HepG2 (cell line): ENCODE data around the gene REP15. TPM values are rescaled to one million over a fixed set of nuclear protein-coding genes. Genes with fewer than 3 reads are reported as not detected.
A peak's percentile ranks its signal among the peaks of the same experiment; 100 is the strongest.

ENCODE experiments used
- CEBPG ChIP-seq: IDR thresholded peaks from 2 replicates; pipeline ENCODE4 v1.6.1; 2016
- EP300 ChIP-seq, 3 experiments: sonication (generic) in 1 of 3; formaldehyde crosslinking in 1 of 3; IDR thresholded peaks; 2 replicates each; pipeline versions ENCODE4 v1.5.1 to v1.6.1; 2011 to 2020; ENCODE audit warnings: low read depth in 2 of 3, low read length in 2 of 3, borderline replicate concordance in 1 of 3, improper control_type of control experiment in 1 of 3, mild to moderate bottlenecking in 1 of 3, missing genetic modification reagents in 1 of 3, moderate library complexity in 1 of 3
- HOXA5 ChIP-seq: sonication (generic); formaldehyde crosslinking; IDR thresholded peaks from 2 replicates; pipeline ENCODE4 v1.4.0; 2020; ENCODE audit warnings: missing genetic modification reagents
- KLF11 ChIP-seq: IDR thresholded peaks from 2 replicates; pipeline ENCODE4 v1.6.1; 2016; ENCODE audit warnings: missing compliant biosample characterization
- NCOA2 ChIP-seq: sonication (generic); formaldehyde crosslinking; IDR thresholded peaks from 2 replicates; pipeline ENCODE4 v1.8.0; 2022; ENCODE audit warnings: inconsistent platforms
- NPAS2 ChIP-seq: sonication (generic); formaldehyde crosslinking; IDR thresholded peaks from 2 replicates; pipeline ENCODE4 v1.8.0; 2022; ENCODE audit warnings: mild to moderate bottlenecking, missing genetic modification reagents, borderline replicate concordance
- SOX5 ChIP-seq: IDR thresholded peaks from 2 replicates; pipeline ENCODE4 v1.6.1; 2016; ENCODE audit warnings: borderline replicate concordance
- ZNF124 ChIP-seq: sonication (generic); formaldehyde crosslinking; IDR thresholded peaks from 2 replicates; pipeline ENCODE4 v1.4.0; 2020; ENCODE audit warnings: missing genetic modification reagents
- ZNF180 ChIP-seq: sonication (generic); formaldehyde crosslinking; IDR thresholded peaks from 2 replicates; pipeline ENCODE4 v1.4.0; 2020; ENCODE audit warnings: low read depth, missing genetic modification reagents, borderline replicate concordance
- ZNF781 ChIP-seq: sonication (generic); formaldehyde crosslinking; IDR thresholded peaks from 2 replicates; pipeline ENCODE4 v1.5.1; 2020; ENCODE audit warnings: borderline replicate concordance, mild to moderate bottlenecking, missing genetic modification reagents; ENCODE audit errors: not compliant biosample characterization
- polyA plus RNA-seq, 8 experiments: library from polyadenylated mRNA; depleted of rRNA in 3 of 8; stranded (reverse) in 7 of 8; unstranded in 1 of 8; fragments of >200 nt; fragmentation: Illumina TruSeq in 4 of 8; extraction: Trizol in 4 of 8; gene quantifications; 2 replicates each; pipeline versions ENCODE4 v1.2.1 to v1.2.3, GENCODE V29; 2011 to 2016; ENCODE audit warnings: low read depth in 4 of 8, missing spikeins in 1 of 8, mixed read lengths in 1 of 8; ENCODE audit not compliant: insufficient read depth in 1 of 8
- total RNA-seq, 5 experiments: library from RNA; depleted of rRNA; stranded (reverse); fragments of >200 nt; fragmentation: Illumina TruSeq; extraction: Trizol; gene quantifications; 2 replicates each; pipeline ENCODE4 v1.2.3, GENCODE V29; 2016; ENCODE audit warnings: low read depth in 1 of 5
- TF ChIP-seq, protein P1 (sequence below): sonication (generic); formaldehyde crosslinking; IDR thresholded peaks from 2 replicates; pipeline ENCODE4 v1.4.0; 2020; ENCODE audit warnings: missing genetic modification reagents
- TF ChIP-seq, protein P2 (sequence below): IDR thresholded peaks from 2 replicates; pipeline ENCODE4 v1.6.1; 2016; ENCODE audit warnings: mild to moderate bottlenecking
- TF ChIP-seq, protein P3 (sequence below): sonication (generic); formaldehyde crosslinking; IDR thresholded peaks from 2 replicates; pipeline ENCODE4 v1.4.0; 2020; ENCODE audit warnings: mild to moderate bottlenecking, missing genetic modification reagents

The REP15 gene
- total and polyA plus RNA-seq, 2 of the 13 experiments (the other 11 are each of a cell fraction or from before 2014, with no cell fraction given), result 0.12 to 0.64 TPM

DNA sequence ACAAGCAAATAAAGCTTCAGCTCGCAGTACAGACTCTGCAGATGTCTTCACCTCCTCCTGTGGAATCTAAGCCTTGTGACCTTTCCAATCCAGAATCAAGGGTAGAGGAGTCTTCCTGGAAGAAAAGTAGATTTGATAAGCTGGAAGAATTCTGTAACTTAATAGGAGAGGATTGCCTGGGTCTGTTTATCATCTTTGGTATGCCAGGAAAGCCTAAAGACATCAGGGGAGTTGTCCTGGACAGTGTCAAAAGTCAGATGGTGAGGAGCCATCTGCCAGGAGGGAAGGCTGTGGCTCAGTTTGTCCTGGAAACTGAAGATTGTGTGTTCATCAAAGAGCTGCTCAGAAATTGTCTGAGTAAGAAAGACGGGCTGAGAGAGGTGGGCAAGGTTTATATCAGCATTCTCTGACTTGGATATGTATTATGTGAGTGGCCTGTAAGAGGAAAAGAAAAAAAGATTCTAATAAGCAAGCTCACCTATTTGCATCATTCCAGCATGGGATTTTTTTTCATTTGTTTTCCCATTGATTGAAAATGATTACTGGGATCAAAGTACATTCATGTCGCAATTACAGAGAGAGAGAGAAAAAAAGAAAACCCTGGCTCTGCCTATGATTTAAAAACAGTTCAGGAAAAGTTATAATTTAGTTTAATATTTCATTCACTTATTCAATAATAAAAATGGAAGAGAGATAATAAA is 767 bp downstream of the REP15 start (continued):
- TF ChIP-seq, protein P1, sequence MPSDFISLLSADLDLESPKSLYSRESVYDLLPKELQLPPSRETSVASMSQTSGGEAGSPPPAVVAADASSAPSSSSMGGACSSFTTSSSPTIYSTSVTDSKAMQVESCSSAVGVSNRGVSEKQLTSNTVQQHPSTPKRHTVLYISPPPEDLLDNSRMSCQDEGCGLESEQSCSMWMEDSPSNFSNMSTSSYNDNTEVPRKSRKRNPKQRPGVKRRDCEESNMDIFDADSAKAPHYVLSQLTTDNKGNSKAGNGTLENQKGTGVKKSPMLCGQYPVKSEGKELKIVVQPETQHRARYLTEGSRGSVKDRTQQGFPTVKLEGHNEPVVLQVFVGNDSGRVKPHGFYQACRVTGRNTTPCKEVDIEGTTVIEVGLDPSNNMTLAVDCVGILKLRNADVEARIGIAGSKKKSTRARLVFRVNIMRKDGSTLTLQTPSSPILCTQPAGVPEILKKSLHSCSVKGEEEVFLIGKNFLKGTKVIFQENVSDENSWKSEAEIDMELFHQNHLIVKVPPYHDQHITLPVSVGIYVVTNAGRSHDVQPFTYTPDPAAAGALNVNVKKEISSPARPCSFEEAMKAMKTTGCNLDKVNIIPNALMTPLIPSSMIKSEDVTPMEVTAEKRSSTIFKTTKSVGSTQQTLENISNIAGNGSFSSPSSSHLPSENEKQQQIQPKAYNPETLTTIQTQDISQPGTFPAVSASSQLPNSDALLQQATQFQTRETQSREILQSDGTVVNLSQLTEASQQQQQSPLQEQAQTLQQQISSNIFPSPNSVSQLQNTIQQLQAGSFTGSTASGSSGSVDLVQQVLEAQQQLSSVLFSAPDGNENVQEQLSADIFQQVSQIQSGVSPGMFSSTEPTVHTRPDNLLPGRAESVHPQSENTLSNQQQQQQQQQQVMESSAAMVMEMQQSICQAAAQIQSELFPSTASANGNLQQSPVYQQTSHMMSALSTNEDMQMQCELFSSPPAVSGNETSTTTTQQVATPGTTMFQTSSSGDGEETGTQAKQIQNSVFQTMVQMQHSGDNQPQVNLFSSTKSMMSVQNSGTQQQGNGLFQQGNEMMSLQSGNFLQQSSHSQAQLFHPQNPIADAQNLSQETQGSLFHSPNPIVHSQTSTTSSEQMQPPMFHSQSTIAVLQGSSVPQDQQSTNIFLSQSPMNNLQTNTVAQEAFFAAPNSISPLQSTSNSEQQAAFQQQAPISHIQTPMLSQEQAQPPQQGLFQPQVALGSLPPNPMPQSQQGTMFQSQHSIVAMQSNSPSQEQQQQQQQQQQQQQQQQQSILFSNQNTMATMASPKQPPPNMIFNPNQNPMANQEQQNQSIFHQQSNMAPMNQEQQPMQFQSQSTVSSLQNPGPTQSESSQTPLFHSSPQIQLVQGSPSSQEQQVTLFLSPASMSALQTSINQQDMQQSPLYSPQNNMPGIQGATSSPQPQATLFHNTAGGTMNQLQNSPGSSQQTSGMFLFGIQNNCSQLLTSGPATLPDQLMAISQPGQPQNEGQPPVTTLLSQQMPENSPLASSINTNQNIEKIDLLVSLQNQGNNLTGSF (CRISPR knock-in tag), result no peak
- TF ChIP-seq ZNF124 (CRISPR knock-in tag), result no peak
- TF ChIP-seq ZNF180 (CRISPR knock-in tag), result no peak
- peak; percentile 84 for TF ChIP-seq CEBPG (CRISPR knock-in tag)
- TF ChIP-seq KLF11 (CRISPR knock-in tag), result no peak
- no peak for TF ChIP-seq NPAS2 (CRISPR knock-in tag)
- TF ChIP-seq EP300 (IDR thresholded peaks at IDR 0.05; ENCODE audit: low read depth in 2 of 2, low read length in 2 of 2), result peak; percentile 37 to 43; a peak in 1 of 4 replicates
- no peak for TF ChIP-seq EP300 (CRISPR knock-in tag; IDR thresholded peaks at IDR 0.05; ENCODE audit: borderline replicate concordance)
- TF ChIP-seq NCOA2, result peak; percentile 42; the same call in 1 of the 2 replicates
- TF ChIP-seq ZNF781 (CRISPR knock-in tag), result no peak
- TF ChIP-seq, protein P2, sequence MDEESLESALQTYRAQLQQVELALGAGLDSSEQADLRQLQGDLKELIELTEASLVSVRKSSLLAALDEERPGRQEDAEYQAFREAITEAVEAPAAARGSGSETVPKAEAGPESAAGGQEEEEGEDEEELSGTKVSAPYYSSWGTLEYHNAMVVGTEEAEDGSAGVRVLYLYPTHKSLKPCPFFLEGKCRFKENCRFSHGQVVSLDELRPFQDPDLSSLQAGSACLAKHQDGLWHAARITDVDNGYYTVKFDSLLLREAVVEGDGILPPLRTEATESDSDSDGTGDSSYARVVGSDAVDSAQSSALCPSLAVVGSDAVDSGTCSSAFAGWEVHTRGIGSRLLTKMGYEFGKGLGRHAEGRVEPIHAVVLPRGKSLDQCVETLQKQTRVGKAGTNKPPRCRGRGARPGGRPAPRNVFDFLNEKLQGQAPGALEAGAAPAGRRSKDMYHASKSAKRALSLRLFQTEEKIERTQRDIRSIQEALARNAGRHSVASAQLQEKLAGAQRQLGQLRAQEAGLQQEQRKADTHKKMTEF (CRISPR knock-in tag), result peak; percentile 31; the same call in 1 of the 2 replicates
- TF ChIP-seq, protein P3, sequence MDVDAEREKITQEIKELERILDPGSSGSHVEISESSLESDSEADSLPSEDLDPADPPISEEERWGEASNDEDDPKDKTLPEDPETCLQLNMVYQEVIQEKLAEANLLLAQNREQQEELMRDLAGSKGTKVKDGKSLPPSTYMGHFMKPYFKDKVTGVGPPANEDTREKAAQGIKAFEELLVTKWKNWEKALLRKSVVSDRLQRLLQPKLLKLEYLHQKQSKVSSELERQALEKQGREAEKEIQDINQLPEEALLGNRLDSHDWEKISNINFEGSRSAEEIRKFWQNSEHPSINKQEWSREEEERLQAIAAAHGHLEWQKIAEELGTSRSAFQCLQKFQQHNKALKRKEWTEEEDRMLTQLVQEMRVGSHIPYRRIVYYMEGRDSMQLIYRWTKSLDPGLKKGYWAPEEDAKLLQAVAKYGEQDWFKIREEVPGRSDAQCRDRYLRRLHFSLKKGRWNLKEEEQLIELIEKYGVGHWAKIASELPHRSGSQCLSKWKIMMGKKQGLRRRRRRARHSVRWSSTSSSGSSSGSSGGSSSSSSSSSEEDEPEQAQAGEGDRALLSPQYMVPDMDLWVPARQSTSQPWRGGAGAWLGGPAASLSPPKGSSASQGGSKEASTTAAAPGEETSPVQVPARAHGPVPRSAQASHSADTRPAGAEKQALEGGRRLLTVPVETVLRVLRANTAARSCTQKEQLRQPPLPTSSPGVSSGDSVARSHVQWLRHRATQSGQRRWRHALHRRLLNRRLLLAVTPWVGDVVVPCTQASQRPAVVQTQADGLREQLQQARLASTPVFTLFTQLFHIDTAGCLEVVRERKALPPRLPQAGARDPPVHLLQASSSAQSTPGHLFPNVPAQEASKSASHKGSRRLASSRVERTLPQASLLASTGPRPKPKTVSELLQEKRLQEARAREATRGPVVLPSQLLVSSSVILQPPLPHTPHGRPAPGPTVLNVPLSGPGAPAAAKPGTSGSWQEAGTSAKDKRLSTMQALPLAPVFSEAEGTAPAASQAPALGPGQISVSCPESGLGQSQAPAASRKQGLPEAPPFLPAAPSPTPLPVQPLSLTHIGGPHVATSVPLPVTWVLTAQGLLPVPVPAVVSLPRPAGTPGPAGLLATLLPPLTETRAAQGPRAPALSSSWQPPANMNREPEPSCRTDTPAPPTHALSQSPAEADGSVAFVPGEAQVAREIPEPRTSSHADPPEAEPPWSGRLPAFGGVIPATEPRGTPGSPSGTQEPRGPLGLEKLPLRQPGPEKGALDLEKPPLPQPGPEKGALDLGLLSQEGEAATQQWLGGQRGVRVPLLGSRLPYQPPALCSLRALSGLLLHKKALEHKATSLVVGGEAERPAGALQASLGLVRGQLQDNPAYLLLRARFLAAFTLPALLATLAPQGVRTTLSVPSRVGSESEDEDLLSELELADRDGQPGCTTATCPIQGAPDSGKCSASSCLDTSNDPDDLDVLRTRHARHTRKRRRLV (CRISPR knock-in tag), result no peak
- no peak for TF ChIP-seq HOXA5 (CRISPR knock-in tag)
- TF ChIP-seq SOX5 (CRISPR knock-in tag), result peak; percentile 46; the same call in 1 of the 2 replicates
